ENCODE results near the gene TENM4. TPM values are rescaled to one million over a fixed set of nuclear protein-coding genes. Genes with fewer than 3 reads are reported as not detected.

The TENM4 gene
- polyA plus RNA-seq, 3 donors = 0.31 to 1.7 TPM; not detected in 1

DNA sequence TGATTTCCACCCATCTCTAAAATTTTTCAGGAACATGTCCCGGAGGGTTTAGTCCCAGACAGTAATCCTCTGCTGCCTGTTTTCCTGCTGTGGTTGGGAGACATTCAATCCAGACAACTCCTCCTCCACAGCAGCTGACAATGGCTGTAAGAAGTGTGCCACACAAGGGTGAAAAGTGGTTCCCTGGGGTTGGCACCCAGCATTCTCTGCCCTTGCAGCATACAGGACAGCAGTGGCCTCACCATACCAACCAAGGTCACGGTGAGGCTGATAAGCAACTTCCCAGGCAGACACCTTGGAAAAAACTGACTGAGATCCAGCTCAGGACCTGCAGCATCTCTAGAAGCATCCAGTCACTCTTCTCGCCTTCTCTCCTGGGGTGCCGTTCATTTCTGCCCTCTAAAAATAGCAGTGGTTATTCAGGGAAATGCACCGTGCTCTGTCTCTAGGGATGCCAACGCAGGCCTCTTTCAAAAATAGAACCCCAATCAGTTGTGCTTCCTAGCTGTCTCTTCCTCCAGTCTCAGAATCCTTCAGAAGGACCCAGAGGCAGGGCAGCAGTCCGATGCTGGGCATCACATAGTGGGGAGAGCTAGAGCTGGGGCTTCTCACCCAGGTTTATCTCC, 241.0 kb downstream of the TENM4 start:
- 80% methylated on average over 4 of the region's 7 CpGs for WGBS (ENCODE audit: insufficient coverage)
- Mint-ChIP-seq H3K4me1 (no peaks in the 10 kb centered on the region), H3K27ac (no peak overlapping the region), H3K36me3 (no peaks in the 10 kb centered on the region), H3K4me3 (no peak overlapping the region), H3K27me3 (ENCODE audit: low read depth in 3 of 3) (peaks cover 3 to 13% (median 9%) of the 10 kb centered on the region in 3 donors), H3K9me3 (peaks cover 0 to 11% (median 0%) of the 10 kb centered on the region in 7 donors)
- no peaks in the 10 kb centered on the region for H3K79me2 ChIP-seq (ENCODE audit: insufficient read depth, low read length)
- no peak overlapping the region for H2AFZ ChIP-seq (ENCODE audit: insufficient read depth, low read depth, low read length, poor library complexity, severe bottlenecking)
- H3K9me3 ChIP-seq (replicated peaks in 1 of 2; ENCODE audit: control insufficient read depth in 1 of 2, insufficient read depth in 1 of 2, low read length in 2 of 2) = no peaks in the 10 kb centered on the region
- no peak overlapping the region for H3K27ac ChIP-seq (ENCODE audit: low read depth in 1 of 2, low read length in 2 of 2)
- intact Hi-C loops (cut with micrococcal nuclease) = no loop called here
- no peaks in the 10 kb centered on the region for H3K4me1 ChIP-seq (ENCODE audit: control insufficient read depth in 1 of 2, insufficient read depth in 2 of 2, low read length in 2 of 2)
- H3K27me3 ChIP-seq (ENCODE audit: control insufficient read depth in 2 of 2, insufficient read depth in 2 of 2, low read length in 2 of 2) = no peaks in the 10 kb centered on the region
- no peaks in the 10 kb centered on the region for H3K36me3 ChIP-seq (replicated peaks in 1 of 2; ENCODE audit: control insufficient read depth in 1 of 2, insufficient read depth in 2 of 2, low read length in 2 of 2)
- no peak for DNase-seq
- H3K4me2 ChIP-seq (replicated peaks; ENCODE audit: extremely low read depth, low read length, poor library complexity, severe bottlenecking) = no peak overlapping the region
- H3K9ac ChIP-seq (ENCODE audit: insufficient read depth, low read length, poor library complexity, severe bottlenecking) = no peak overlapping the region
- no peak for TF ChIP-seq CTCF (IDR thresholded peaks at IDR 0.05)
- no peaks in the 10 kb centered on the region for H4K20me1 ChIP-seq (ENCODE audit: insufficient read depth, low read length)
- H3K4me3 ChIP-seq (replicated peaks in 1 of 3; ENCODE audit: low read depth in 2 of 3, low read length in 3 of 3) = no peak overlapping the region

DNA sequence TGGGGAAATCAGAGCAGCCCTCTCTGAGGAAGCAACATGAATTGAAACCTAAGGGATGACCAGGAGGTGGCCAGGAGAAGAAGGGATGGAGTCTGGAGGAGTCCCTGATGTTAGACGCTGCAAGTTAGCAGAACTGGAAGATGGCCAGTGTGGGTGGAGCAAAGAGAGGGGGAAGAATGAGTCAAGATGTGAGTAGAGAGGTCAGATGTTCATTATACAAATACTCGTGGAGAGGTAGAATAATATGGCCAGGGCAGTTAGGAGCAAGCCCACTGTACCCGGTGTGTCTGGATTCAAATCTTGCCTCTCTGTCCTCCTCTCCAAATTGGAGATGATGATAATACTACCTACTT, 242.0 kb downstream of the TENM4 start:
- H4K20me1 ChIP-seq (ENCODE audit: insufficient read depth, low read length) = no peaks in the 10 kb centered on the region
- no peak overlapping the region for H3K9ac ChIP-seq (ENCODE audit: insufficient read depth, low read length, poor library complexity, severe bottlenecking)
- no peaks in the 10 kb centered on the region for H3K36me3 ChIP-seq (replicated peaks in 1 of 2; ENCODE audit: control insufficient read depth in 1 of 2, insufficient read depth in 2 of 2, low read length in 2 of 2)
- no peaks in the 10 kb centered on the region for H3K4me1 Mint-ChIP-seq
- H3K9me3 ChIP-seq (replicated peaks in 1 of 2; ENCODE audit: control insufficient read depth in 1 of 2, insufficient read depth in 1 of 2, low read length in 2 of 2) = no peaks in the 10 kb centered on the region
- no peaks in the 10 kb centered on the region for H3K36me3 Mint-ChIP-seq
- H3K27me3 ChIP-seq (ENCODE audit: control insufficient read depth in 2 of 2, insufficient read depth in 2 of 2, low read length in 2 of 2) = no peaks in the 10 kb centered on the region
- peaks cover 0 to 11% (median 0%) of the 10 kb centered on the region in 7 donors for H3K9me3 Mint-ChIP-seq
- H2AFZ ChIP-seq (ENCODE audit: insufficient read depth, low read depth, low read length, poor library complexity, severe bottlenecking) = no peak overlapping the region
- DNase-seq = no peak
- no peak overlapping the region for H3K27ac ChIP-seq (ENCODE audit: low read depth in 1 of 2, low read length in 2 of 2)
- H3K4me1 ChIP-seq (ENCODE audit: control insufficient read depth in 1 of 2, insufficient read depth in 2 of 2, low read length in 2 of 2) = no peaks in the 10 kb centered on the region
- H3K79me2 ChIP-seq (ENCODE audit: insufficient read depth, low read length) = no peaks in the 10 kb centered on the region
- no peak for TF ChIP-seq CTCF (IDR thresholded peaks at IDR 0.05)
- H3K27me3 Mint-ChIP-seq (ENCODE audit: low read depth in 3 of 3) = peaks cover 3 to 16% (median 7%) of the 10 kb centered on the region in 3 donors
- intact Hi-C loops (cut with micrococcal nuclease) = no loop called here
- H3K27ac Mint-ChIP-seq = no peak overlapping the region
- 70% methylated on average over 1 of the region's 3 CpGs for WGBS (ENCODE audit: insufficient coverage)
- no peak overlapping the region for H3K4me3 Mint-ChIP-seq
- H3K4me2 ChIP-seq (replicated peaks; ENCODE audit: extremely low read depth, low read length, poor library complexity, severe bottlenecking) = no peak overlapping the region
- H3K4me3 ChIP-seq (replicated peaks in 1 of 3; ENCODE audit: low read depth in 2 of 3, low read length in 3 of 3) = no peak overlapping the region

Measured in CD14-positive monocyte (primary cell).